Parathyroid adenoma (tissue), 2 donors: ENCODE measurements around the gene CCDC77.
A peak's percentile ranks its signal among the peaks of the same experiment; 100 is the strongest.

Experiments used
- H2AFZ ChIP-seq: fragments of 300-600 bp; sonication (generic); one replicate; pipeline ENCODE4 v1.7.0; 2017; ENCODE audit warnings: antibody characterized with exemption, mild to moderate bottlenecking
- H3K27ac ChIP-seq: fragments of 300-600 bp; sonication (generic); one replicate; pipeline ENCODE4 v1.7.0; 2017
- H3K27me3 ChIP-seq: fragments of 300-600 bp; sonication (generic); one replicate; pipeline ENCODE4 v1.7.0; 2017; ENCODE audit warnings: low read length; ENCODE audit not compliant: control insufficient read depth, insufficient read depth
- H3K36me3 ChIP-seq: fragments of 300-600 bp; sonication (generic); one replicate; pipeline ENCODE4 v1.7.0; 2017; ENCODE audit warnings: low read length; ENCODE audit not compliant: control insufficient read depth, insufficient read depth
- H3K4me1 ChIP-seq: fragments of 300-600 bp; sonication (generic); one replicate; pipeline ENCODE4 v1.7.0; 2017; ENCODE audit warnings: control low read depth
- H3K4me2 ChIP-seq: fragments of 300-600 bp; sonication (generic); one replicate; pipeline ENCODE4 v1.7.0; 2017; ENCODE audit warnings: low read length
- H3K4me3 ChIP-seq: fragments of 300-600 bp; sonication (generic); one replicate; pipeline ENCODE4 v1.7.0; 2017; ENCODE audit warnings: low read depth, low read length
- H3K79me2 ChIP-seq: fragments of 300-600 bp; sonication (generic); one replicate; pipeline ENCODE4 v1.7.0; 2017; ENCODE audit warnings: control low read depth
- H3K9ac ChIP-seq: fragments of 300-600 bp; sonication (generic); one replicate; pipeline ENCODE4 v1.7.0; 2017; ENCODE audit warnings: mild to moderate bottlenecking
- H3K9me3 ChIP-seq: fragments of 300-600 bp; sonication (generic); one replicate; pipeline ENCODE4 v1.7.0; 2017; ENCODE audit warnings: low read length; ENCODE audit not compliant: control insufficient read depth
- TF ChIP-seq, protein P1 (sequence below): fragments of 300-600 bp; sonication (generic); IDR thresholded peaks from one replicate; pipeline ENCODE4 v1.7.0; 2017; ENCODE audit warnings: antibody characterized with exemption, mild to moderate bottlenecking
- donor health status: primary hyperparathyroidism.

Gene CCDC77

DNA sequence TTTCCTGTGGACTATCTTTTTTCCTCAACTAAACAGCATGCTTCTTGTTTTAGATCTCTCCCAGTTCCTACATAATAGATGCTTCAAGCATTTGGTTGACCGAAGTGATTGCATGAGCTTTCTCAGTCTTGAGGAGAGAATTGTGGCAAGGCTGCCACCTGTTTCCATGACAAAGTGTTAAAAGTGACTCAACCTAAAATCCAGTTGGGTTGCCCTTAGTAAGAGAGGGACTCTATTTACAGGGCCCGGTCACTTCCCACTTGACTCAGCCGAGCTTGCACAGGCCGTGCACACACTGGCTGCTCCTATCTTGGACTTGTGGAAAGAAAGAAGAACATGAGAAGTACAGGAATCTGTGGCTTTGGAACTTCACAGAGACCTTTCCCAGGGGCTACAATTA is 56.2 kb downstream of the CCDC77 start:
- Histone ChIP-seq H3K79me2 (no peaks in the 10 kb centered on the region), H3K27ac (no peak overlapping the region), H3K9me3 (no peaks in the 10 kb centered on the region), H3K36me3 (no peaks in the 10 kb centered on the region), H3K9ac (no peak overlapping the region), H3K27me3 (no peaks in the 10 kb centered on the region), H2AFZ (peak overlapping the region; percentile 2), H3K4me3 (no peak overlapping the region), H3K4me2 (no peak overlapping the region), H3K4me1 (peaks cover 29% of the 10 kb centered on the region)
- TF ChIP-seq, protein P1, sequence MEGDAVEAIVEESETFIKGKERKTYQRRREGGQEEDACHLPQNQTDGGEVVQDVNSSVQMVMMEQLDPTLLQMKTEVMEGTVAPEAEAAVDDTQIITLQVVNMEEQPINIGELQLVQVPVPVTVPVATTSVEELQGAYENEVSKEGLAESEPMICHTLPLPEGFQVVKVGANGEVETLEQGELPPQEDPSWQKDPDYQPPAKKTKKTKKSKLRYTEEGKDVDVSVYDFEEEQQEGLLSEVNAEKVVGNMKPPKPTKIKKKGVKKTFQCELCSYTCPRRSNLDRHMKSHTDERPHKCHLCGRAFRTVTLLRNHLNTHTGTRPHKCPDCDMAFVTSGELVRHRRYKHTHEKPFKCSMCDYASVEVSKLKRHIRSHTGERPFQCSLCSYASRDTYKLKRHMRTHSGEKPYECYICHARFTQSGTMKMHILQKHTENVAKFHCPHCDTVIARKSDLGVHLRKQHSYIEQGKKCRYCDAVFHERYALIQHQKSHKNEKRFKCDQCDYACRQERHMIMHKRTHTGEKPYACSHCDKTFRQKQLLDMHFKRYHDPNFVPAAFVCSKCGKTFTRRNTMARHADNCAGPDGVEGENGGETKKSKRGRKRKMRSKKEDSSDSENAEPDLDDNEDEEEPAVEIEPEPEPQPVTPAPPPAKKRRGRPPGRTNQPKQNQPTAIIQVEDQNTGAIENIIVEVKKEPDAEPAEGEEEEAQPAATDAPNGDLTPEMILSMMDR, result no peak

DNA sequence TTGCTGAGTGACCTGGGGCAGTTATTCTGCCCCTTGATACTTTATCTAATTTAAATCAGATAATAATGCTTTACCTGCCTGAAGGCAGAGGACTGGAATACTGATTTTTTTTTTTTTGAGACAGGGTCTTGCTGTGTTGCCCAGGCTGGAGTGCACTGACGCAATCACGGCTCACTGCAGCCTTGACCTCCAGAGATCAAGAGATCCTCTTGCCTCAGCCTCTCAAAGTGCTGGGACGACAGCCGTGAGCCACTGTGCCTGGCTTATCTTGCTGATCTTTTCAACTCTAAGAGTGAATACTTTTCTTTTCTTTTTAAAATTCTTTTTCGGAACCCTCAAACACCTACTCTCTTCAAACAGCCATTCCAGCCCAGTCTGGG is 57.6 kb downstream of the CCDC77 start:
- Histone ChIP-seq H3K9ac (no peak overlapping the region), H3K27me3 (no peaks in the 10 kb centered on the region), H3K4me3 (peak overlapping the region; percentile 47), H3K36me3 (no peaks in the 10 kb centered on the region), H3K9me3 (no peaks in the 10 kb centered on the region), H3K4me1 (peaks cover 31% of the 10 kb centered on the region), H2AFZ (peak overlapping the region; percentile 89), H3K79me2 (no peaks in the 10 kb centered on the region), H3K4me2 (peak overlapping the region; percentile 80), H3K27ac (peak overlapping the region; percentile 82)
- TF ChIP-seq, protein P1, result no peak

DNA sequence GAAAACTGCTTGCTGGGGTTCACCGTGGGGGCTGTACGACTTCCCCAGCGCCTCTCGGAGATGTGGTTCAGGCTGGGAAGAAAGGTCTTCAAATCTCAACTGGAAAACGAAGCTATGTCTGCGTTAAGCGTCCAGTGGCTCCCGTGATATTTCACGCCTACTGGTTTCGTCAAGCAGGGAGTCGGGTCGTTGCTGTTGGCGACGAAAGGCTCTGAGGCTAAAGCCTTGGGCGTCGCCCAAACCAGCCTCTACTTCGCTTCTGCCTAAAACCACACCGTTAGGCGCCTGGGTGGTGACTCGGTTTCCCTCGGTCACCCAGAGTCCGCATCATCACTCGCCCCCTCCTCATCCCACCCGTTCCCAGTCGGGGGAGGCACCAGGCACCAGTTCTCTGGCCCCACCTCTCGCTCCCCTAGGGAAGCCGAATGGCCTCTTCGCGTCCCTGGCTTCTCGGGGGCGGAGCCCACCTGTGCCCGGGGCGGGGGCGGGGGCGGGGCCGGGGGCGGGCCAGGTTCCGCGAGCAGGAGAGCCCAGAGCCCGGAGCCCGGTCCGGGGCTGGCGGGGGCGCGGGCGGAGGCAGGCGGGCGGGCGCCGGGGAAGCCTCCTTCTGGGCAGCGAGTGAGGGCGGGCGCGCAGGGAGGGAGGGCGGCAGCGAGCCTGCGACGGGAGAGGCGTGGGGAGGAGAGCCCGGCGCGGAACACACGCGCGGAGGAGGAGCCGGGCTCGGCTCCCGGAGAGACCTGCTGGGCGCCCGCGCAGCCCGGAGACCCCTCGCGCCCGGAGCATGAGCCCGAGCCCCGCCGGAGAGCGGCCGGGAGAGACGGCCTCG is 58.2 kb downstream of the CCDC77 start, which contains the start of gene B4GALNT3:
TSS of gene B4GALNT3 (plus strand) at position 510 of the 829 bp plus-strand sequence. CDS start 438 bp downstream, outside the sequence.
- H3K4me2 ChIP-seq, result peak within 1 kb of the TSS; percentile 80
- no peaks in the 10 kb centered on the region for H3K27me3 ChIP-seq

DNA sequence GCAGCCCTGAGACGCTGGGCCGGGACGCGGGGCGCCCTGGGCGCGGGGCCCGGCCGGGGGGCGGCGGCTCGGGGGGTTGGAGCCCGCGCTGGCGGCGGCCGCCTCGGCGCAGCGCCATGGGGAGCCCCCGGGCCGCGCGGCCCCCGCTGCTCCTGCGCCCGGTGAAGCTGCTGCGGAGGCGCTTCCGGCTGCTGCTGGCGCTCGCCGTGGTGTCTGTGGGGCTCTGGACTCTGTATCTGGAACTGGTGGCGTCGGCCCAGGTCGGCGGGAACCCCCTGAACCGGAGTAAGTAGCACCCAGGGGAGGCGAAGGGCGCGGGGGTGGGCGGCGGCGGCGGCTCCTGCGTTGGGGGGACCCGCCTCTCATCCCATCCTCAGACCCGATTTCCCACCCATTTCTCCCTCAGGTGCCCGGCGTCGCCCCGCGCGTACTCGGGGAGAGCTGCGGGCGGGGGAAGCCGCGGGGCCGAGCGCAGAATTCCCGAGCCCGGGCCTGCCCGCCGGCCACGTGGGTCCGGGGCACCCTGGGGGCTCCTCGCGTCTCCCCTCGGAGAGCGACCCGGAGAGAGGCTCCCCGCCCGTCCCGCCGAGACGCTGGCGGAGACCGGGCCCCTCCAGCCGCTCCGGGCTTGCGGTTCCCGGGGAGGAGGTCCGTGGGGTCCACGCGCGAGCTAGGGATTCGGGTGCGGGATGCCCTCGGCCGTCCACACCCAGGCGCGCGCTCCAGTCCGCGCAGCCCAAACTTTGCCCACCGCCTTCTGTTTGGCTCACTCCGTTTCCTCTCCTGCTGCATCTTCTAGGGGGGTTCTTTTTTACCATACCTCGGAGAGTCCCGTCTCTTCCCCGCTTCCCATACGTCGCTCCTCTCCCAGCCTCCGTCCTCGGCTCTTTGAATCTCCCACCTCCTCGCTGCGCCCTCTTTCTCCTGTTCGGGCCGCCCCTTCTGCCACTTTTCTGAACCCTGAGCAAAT is 59.1 kb downstream of the CCDC77 start:
- no peaks in the 10 kb centered on the region for H3K36me3 ChIP-seq
- H3K4me3 ChIP-seq, result peak overlapping the region; percentile 66
- peak overlapping the region; percentile 68 for H2AFZ ChIP-seq
- peak overlapping the region; percentile 80 for H3K4me2 ChIP-seq
- TF ChIP-seq, protein P1, result no peak
- H3K9ac ChIP-seq, result no peak overlapping the region
- H3K27me3 ChIP-seq, result no peaks in the 10 kb centered on the region
- H3K9me3 ChIP-seq, result no peaks in the 10 kb centered on the region
- peaks cover 36% of the 10 kb centered on the region for H3K4me1 ChIP-seq
- no peak overlapping the region for H3K27ac ChIP-seq
- H3K79me2 ChIP-seq, result no peaks in the 10 kb centered on the region

More for the DNA sequence above, 58.2 kb downstream of the CCDC77 start, which contains the start of gene B4GALNT3:
- TF ChIP-seq, protein P1, result no peak
- Histone ChIP-seq H3K9me3 (no peaks in the 10 kb centered on the region), H3K9ac (no peak within 1 kb of the TSS), H3K36me3 (no peaks in the 10 kb centered on the region), H2AFZ (peak within 1 kb of the TSS; percentile 89), H3K79me2 (no peaks in the 10 kb centered on the region), H3K4me1 (peaks cover 37% of the 10 kb centered on the region), H3K27ac (peak within 1 kb of the TSS; percentile 82), H3K4me3 (peak within 1 kb of the TSS; percentile 66)
